Activated CD4-positive, alpha-beta T cell treated with anti-CD3 and anti-CD28 coated beads, Interleukin-2, amount 50 U/mL, for 24 hours (primary cell): ENCODE measurements around the gene FGGY.

Experiments
- DNase-seq, 2 donors: peaks; one replicate each; pipeline ENCODE4 v3.0.0-alpha.2; 2020; ENCODE audit warnings: low read depth in 1 of 2, low spot score in 1 of 2

Gene FGGY

GRCh38 chr1:59804301-59804700 lies 507.4 kb downstream of the FGGY start:
- no peak for DNase-seq

GRCh38 chr1:59805554-59805953 lies 508.7 kb downstream of the FGGY start:
- no peak for DNase-seq
